Erythroblast (primary cell): ENCODE results near the gene PIK3R3.
"Not testable (repeated sequence)": the region's sequence is repeated elsewhere in the genome, so short reads cannot be mapped to it uniquely, and the experiment has no call there.

ENCODE experiments used
- DNase-seq, 2 experiments: peaks; one replicate each; lab custom pipeline; 2025; lab: John Stamatoyannopoulos, UW
- GATA1 ChIP-seq: IDR thresholded peaks from 2 replicates; pipeline ENCODE4 v1.6.1; 2011; ENCODE audit warnings: low read depth, mild to moderate bottlenecking, control low read depth, low read length, moderate library complexity
- POLR2A ChIP-seq: IDR thresholded peaks from 2 replicates; pipeline ENCODE4 v1.6.1; 2011; ENCODE audit warnings: mild to moderate bottlenecking, low read length

The PIK3R3 gene

GRCh38 chr1:46102769-46103476 is 29.5 kb downstream of the PIK3R3 start:
- no peak for DNase-seq

GRCh38 chr1:46099215-46099614 is 33.2 kb downstream of the PIK3R3 start:
- TF ChIP-seq POLR2A: no peak
- no peak for TF ChIP-seq GATA1
- no peak for DNase-seq

More at GRCh38 chr1:46102769-46103476, 29.5 kb downstream of the PIK3R3 start:
- TF ChIP-seq POLR2A: no peak
- TF ChIP-seq GATA1: no peak

GRCh38 chr1:46098027-46098712 is 34.3 kb downstream of the PIK3R3 start:
- TF ChIP-seq GATA1 (no peak), POLR2A (no peak)
- no peak for DNase-seq

DNA sequence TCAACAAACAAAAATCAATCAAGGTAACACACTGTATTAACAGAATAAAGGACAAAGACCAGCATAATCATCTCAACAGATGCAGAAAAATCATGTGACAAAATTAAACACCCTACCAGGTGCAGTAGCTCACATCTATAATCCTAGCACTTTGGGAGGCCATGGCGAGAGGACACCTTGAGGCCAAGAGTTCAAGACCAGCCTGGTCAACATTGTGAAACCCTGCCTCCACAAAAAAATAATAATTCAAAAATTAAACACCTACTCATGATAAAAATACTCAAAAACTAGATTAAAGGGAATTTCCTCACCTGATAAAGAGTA is 35.3 kb downstream of the PIK3R3 start:
- no peak for DNase-seq

GRCh38 chr1:46096269-46097148 is 35.9 kb downstream of the PIK3R3 start:
- no peak for DNase-seq
- TF ChIP-seq POLR2A (no peak), GATA1 (no peak)

More for the DNA sequence above, 35.3 kb downstream of the PIK3R3 start:
- TF ChIP-seq GATA1: no peak
- TF ChIP-seq POLR2A: no peak

- not testable (repeated sequence) for DNase-seq
Measured at GRCh38 chr1:46095110-46095509, 37.3 kb downstream of the PIK3R3 start.

- TF ChIP-seq GATA1 (no peak), POLR2A (no peak)
- DNase-seq: no peak
Measured at GRCh38 chr1:46094471-46095005, 37.9 kb downstream of the PIK3R3 start.

DNA sequence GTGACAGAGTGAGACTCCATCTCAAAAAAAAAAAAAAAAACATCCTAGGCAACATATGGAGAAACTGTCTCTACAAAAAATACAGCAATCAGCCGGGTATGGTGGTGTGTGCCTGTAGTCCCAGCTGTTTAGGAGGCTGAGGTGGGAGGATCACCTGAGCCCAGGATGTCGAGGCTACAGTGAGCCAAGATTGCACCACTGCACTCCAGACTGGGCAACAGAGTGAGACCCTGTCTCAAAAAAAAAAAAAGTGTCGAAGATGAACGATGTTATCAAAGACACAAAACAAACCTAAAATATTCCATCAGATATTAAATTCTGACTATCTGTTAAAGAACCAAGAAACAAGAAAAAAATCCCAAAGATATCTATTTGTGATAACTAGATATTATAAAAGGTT is 38.6 kb downstream of the PIK3R3 start:
- not testable (repeated sequence) for DNase-seq

- TF ChIP-seq POLR2A: no peak
- no peak for TF ChIP-seq GATA1
- DNase-seq: no peak
Measured at GRCh38 chr1:46087891-46088290, 44.5 kb downstream of the PIK3R3 start.

GRCh38 chr1:46086576-46086975 is 45.9 kb downstream of the PIK3R3 start:
- DNase-seq: no peak
- no peak for TF ChIP-seq GATA1
- no peak for TF ChIP-seq POLR2A

GRCh38 chr1:46084553-46085451 is 47.6 kb downstream of the PIK3R3 start:
- DNase-seq: no peak
- TF ChIP-seq POLR2A (no peak), GATA1 (no peak)

DNA sequence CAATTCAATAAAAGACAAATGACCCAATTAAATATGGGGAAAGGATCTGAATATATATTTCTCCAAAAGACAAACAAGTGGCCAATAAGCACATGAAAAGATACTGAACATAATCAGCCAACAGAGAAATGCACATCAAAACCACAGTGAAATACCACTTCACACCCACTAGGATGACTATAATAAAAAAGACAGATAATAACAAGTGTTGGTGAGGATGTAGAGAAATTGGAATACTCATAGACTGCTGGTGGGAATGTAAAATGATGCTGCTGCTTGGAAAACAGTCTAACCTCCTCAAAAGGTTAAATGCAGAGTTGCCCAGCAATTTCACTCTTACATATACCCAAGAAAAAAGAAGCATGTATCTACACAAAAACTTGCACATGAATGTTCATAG is 48.9 kb downstream of the PIK3R3 start:
- DNase-seq: no peak
- TF ChIP-seq GATA1: no peak
- TF ChIP-seq POLR2A: no peak

GRCh38 chr1:46081619-46082018 is 50.8 kb downstream of the PIK3R3 start:
- DNase-seq: no peak
- TF ChIP-seq POLR2A (no peak), GATA1 (no peak)
